Measurements from ENCODE around the gene PERM1.
"Not testable (repeated sequence)": the region's sequence is repeated elsewhere in the genome, so short reads cannot be mapped to it uniquely, and the experiment has no call there.

PERM1 gene

GRCh38 chr1:950881-951280 is 31.0 kb downstream of the PERM1 start:
- no peak for DNase-seq (ENCODE audit: low read depth in 2 of 2, low spot score in 1 of 2)

DNA sequence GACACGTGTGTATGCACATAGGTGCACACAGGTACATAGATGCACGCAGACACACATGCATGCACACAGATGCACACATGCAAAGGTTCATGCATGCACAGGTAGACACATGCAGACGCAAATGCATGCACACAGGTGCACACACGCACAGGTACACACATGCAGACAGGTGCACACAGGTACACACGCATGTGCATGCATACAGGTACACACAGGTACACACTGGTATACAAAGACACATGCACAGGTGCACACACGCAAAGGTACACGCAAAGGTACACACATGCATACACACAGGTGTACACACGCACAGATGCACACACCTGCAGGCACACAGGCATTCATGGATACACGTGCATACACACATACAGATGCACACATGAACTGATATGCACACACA is 31.6 kb downstream of the PERM1 start:
- DNase-seq (ENCODE audit: low read depth in 2 of 2, low spot score in 1 of 2) = no peak

DNA sequence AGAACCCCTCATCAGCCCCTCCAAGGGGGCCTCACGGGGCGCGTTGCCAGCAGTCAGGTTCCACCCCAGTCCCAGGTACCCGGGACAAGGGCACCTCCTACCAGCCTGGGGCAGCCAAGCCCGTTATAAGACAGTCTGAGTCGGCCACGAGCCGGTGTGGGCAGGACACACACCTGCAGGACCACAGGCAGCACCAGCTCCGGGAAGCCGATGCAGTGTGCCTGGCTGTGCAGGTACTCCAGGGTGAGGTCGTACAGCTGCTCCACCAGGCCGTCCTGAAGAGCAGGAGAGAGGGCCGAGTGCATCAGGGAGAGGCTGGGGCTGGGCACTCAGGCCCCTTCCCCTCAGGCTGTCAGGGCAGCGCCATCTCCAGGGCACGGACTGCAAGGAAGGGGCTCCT is 33.9 kb downstream of the PERM1 start:
- DNase-seq (ENCODE audit: low read depth in 2 of 2, low spot score in 1 of 2) = no peak

- DNase-seq (ENCODE audit: low read depth in 2 of 2, low spot score in 1 of 2) = not testable (repeated sequence)
These were observed 35.1 kb downstream of the PERM1 start for GRCh38 chr1:946811-947210.

DNA sequence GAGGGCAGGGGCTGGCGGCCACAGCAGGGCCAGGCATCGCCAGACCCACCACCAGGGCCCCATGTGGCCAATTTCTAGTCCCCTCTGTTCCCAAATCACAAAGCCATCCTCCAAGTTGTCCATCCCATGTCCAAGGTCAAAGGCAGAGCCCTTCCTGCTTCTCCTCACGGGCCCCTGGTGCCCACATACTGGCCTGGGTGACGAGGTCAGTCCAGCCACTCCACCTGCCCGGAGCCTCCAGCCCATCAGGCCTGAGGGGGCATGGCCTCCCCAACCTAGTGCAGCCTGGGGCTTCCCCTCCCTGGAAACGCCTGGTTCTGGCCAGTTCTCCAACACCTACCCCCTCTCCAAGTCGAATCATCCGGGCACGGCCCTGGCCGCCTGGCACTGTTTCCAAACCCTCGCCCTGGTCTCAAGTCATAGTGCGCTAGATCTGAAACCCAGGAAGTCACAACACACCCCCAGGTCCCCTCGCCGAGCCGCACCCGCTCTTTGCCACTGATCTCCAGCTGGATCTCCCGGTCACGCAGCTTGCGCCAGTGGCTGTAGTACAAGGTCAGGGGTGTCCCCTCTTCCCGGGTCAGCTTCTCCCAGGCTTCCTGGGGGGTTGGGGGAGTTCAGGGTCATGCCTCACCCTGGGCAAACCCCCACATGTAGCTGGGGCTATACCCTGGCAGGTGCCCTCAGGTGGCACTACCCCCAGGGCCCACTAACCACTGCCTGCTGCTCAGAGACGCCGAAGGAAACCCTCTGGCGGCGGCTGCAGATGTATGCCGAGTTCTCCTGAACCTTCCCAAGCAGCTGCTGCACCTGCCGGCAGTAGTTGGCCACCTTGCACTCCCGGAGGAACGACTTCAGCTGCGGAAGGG is 36.0 kb downstream of the PERM1 start:
- DNase-seq (ENCODE audit: low read depth in 2 of 2, low spot score in 1 of 2) = no peak

DNA sequence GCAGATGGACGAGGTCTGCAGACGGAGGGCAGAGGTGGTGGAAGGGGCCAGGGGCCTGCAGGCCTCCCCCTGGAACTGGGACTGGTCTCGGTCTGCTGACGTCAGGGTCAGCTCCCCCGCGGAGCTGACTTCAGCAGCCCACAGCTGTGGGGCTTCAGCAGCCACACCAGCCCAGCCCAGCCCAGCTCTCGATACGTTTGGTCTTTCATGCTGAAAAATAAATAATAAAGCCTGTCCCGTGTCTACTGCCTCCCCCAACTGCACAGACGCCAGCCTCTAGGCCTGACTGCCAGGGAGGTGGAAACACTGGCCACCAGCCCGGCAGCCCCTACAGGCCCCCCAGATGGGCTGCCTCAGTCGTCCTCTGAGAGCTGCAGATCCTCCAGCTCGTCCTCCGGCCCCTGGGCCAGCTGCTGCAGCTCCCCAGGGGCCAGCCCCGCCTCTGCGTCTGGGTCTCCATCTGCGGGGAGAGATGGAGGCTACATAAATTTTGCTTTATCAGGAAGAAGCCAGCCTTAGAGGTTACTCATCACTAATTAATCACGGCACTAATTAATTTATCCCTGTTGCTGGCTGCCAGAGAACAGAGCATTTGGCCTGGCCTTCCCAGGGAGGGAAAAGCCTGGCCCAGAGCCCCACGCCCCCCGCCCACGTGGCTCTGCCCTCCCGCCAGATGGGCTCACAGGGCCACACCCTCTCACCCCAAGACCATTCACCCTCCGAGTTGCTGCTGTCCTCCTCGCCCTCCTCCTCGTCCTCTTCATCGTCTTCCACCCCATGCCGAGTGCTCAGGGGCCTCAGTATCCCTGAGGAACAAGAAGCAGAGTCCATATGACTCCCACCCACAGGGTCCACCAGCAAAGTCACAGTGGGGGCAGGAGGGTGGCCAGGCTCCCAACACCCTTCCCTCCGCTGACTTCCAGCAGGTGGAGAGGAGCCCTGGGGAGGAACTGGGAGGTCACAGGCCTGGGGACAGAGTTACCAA is 37.3 kb downstream of the PERM1 start:
- no peak for DNase-seq (ENCODE audit: low read depth in 2 of 2, low spot score in 1 of 2)

DNA sequence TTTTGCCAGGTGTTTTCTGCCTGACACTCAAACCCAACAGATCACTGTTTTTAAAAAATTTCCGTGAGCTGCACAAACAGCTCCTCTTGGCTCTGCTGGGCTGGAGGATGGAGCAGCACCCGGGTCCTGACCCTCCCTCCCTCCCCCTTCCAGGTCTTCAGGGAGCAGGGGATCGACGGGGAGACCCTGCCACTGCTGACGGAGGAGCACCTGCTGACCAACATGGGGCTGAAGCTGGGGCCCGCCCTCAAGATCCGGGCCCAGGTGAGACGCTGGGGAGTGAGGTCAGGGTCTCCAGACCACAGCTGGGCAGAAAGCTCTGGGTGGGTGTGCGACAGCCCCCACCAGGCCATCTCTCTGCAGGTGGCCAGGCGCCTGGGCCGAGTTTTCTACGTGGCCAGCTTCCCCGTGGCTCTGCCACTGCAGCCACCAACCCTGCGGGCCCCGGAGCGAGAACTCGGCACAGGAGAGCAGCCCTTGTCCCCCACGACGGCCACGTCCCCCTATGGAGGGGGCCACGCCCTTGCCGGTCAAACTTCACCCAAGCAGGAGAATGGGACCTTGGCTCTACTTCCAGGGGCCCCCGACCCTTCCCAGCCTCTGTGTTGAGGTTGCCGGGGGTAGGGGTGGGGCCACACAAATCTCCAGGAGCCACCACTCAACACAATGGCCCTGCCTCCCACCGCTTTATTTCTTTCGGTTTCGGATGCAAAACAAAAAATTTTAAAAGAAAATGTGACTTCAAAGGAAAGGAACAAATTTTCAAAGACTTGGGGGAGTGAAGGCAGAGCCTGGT is 38.1 kb downstream of the PERM1 start:
- no peak for DNase-seq (ENCODE audit: low read depth in 2 of 2, low spot score in 1 of 2)

- DNase-seq (ENCODE audit: low read depth in 2 of 2, low spot score in 1 of 2) = no peak
These were observed 38.9 kb downstream of the PERM1 start for GRCh38 chr1:942864-943533.

DNA sequence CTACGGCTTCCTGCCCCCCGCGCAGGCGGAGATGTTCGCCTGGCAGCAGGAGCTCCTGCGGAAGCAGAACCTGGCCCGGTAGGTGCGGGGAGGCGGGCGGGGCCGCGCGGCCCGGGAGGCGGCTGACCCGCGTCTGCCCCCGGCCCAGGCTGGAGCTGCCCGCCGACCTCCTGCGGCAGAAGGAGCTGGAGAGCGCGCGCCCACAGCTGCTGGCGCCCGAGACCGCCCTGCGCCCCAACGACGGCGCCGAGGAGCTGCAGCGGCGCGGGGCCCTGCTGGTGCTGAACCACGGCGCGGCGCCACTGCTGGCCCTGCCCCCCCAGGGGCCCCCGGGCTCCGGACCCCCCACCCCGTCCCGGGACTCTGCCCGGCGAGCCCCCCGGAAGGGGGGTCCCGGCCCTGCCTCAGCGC is 39.5 kb downstream of the PERM1 start:
- DNase-seq (ENCODE audit: low read depth in 2 of 2, low spot score in 1 of 2) = no peak

- DNase-seq (ENCODE audit: low read depth in 2 of 2, low spot score in 1 of 2) = no peak
These were observed 40.1 kb downstream of the PERM1 start for GRCh38 chr1:941588-942383.

DNA sequence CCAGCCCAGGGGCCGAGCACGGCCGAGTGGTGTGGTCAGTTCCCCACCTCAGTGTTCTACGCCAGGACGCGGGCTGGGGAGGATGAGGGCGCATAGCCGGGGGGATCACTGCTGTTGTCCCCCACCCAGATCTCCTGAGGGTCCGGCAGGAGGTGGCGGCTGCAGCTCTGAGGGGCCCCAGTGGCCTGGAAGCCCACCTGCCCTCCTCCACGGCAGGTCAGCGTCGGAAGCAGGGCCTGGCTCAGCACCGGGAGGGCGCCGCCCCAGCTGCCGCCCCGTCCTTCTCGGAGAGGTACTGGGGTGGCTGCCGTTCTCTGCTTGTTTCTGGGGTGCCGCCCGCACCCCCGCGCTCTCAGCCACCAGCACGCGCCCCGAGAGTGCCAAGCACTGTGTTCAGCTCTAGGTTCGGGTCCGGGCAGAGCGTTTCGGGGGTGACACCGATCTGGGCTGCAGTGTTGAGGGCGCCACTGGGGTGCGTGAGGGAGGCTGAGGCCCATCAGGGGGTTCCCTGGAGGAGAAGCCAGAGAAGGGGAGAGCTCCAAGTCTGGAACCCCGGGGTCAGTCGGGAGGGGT is 40.8 kb downstream of the PERM1 start:
- DNase-seq (ENCODE audit: low read depth in 2 of 2, low spot score in 1 of 2) = no peak

GRCh38 chr1:940107-941014 is 41.5 kb downstream of the PERM1 start:
- no peak for DNase-seq (ENCODE audit: low read depth in 2 of 2, low spot score in 1 of 2)

DNA sequence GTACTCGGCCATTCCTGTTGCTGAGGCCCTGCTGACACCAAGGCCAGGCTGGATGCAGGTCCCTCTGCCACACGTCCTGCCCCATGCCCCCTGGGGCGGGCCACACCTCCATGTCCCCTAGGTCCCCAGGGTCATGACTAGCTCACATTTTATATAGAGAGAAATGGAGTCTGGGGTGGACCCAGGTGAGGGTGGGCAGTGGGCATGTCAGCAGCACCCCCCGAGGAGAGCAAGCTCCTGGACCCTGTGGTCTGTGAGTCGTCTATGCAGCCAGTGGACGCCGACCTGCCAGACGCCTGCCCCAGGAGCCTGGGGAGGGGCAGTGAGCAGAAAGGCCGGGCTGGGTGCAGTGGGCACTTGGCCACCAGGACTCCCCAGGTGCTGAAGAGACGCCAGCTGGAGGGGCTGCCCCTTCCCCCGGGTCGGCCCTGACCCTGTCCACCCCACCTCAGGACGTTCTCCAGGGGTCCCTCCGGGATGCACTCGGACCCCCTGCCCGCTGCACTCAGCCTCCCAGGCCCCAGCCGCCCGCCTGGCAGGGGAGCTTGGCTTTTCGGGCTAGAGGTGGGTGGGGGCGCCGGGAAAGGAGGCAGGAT is 42.3 kb downstream of the PERM1 start:
- DNase-seq (ENCODE audit: low read depth in 2 of 2, low spot score in 1 of 2) = no peak

GRCh38 chr1:938711-939489 is 43.0 kb downstream of the PERM1 start:
- no peak for DNase-seq (ENCODE audit: low read depth in 2 of 2, low spot score in 1 of 2)

DNA sequence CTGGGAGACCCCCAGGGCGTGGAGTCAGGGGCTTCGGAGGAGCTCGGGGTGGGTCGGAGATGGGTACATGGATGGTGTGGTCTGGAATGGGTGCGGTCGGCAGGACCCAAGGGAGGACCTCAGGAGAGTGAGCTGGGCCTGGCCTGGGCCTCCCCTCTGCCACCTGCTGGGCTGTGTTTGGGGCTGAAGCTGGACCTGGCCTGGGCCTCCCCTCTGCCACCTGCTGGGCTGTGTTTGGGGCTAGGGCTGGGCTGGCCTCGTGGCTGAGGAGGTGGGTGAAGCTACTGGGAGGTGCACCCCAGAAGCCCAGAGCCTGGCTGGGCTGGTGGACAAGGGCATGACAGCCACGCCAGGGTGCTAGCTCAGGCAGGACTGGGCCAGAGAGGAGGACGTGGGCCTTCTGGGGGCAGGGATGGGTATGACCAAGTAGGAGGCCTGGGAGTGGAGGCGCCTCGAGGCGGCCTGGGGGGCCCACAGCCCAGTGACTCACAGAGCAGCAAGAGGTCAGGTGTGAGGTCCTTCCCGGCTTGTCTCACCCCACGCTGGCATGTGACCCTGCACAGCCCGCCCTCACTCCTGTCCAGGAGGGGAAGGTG is 43.7 kb downstream of the PERM1 start:
- DNase-seq (ENCODE audit: low read depth in 2 of 2, low spot score in 1 of 2) = no peak

DNA sequence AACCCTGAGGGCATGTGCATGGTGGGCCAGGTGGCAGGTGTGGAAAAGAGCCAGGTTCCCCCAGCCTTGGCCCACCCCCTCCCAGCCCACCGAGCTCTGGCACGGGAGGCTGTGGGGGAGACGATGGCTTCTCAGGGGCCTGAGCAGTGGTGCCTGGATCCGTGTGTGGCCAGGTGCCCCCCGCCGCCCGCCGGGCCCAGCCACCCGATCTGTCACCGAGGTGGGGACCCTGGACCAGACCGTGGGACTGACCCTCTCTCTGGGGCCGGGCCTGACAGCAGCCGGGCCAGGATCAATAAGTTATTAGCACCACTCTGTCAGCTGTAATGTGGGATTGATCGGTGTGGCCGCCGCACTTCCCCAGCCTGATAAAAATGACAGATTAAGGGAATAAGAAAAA is 44.4 kb downstream of the PERM1 start:
- no peak for DNase-seq (ENCODE audit: low read depth in 2 of 2, low spot score in 1 of 2)
